ENCODE results near the gene CAST.

GRCh38 chr5:96624596-96624995 is 37.6 kb upstream of the CAST start:
- TF ChIP-seq CTCF (IDR thresholded peaks at IDR 0.05; ENCODE audit: low read length) (no peak), EZH2 (IDR thresholded peaks at IDR 0.05; ENCODE audit: borderline replicate concordance, low read length) (no peak)

All from OCI-LY1 (cell line).